ENCODE data around the gene BAIAP2L2.

The BAIAP2L2 gene

GRCh38 chr22:38107692-38108515, 2.6 kb downstream of the BAIAP2L2 start:
- no peak for TF ChIP-seq CTCF (IDR thresholded peaks at IDR 0.05; ENCODE audit: low read depth, low read length)
- H3K4me3 ChIP-seq (ENCODE audit: low read depth, low read length) = no peak overlapping the region
- no peak for DNase-seq (ENCODE audit: low read depth, low spot score)
- in situ Hi-C loops (cut with HindIII; ENCODE audit: low sequenced_read_pairs) = no loop called here

- TF ChIP-seq CTCF (IDR thresholded peaks at IDR 0.05; ENCODE audit: low read depth, low read length) = no peak
- H3K4me3 ChIP-seq (ENCODE audit: low read depth, low read length) = no peak overlapping the region
- in situ Hi-C loops (cut with HindIII; ENCODE audit: low sequenced_read_pairs) = no loop called here
- no peak for DNase-seq (ENCODE audit: low read depth, low spot score)
Observed at GRCh38 chr22:38106814-38107578, 3.5 kb downstream of the BAIAP2L2 start.

- H3K4me3 ChIP-seq (ENCODE audit: low read depth, low read length) = no peak overlapping the region
- DNase-seq (ENCODE audit: low read depth, low spot score) = no peak
- in situ Hi-C loops (cut with HindIII; ENCODE audit: low sequenced_read_pairs) = no loop called here
- peak; percentile 43 for TF ChIP-seq CTCF (IDR thresholded peaks at IDR 0.05; ENCODE audit: low read depth, low read length)
Observed at GRCh38 chr22:38104084-38104483, 6.4 kb downstream of the BAIAP2L2 start.

GRCh38 chr22:38103641-38104040, 6.8 kb downstream of the BAIAP2L2 start:
- no peak overlapping the region for H3K4me3 ChIP-seq (ENCODE audit: low read depth, low read length)
- no peak for TF ChIP-seq CTCF (IDR thresholded peaks at IDR 0.05; ENCODE audit: low read depth, low read length)
- in situ Hi-C loops (cut with HindIII; ENCODE audit: low sequenced_read_pairs) = no loop called here
- no peak for DNase-seq (ENCODE audit: low read depth, low spot score)

- TF ChIP-seq CTCF (IDR thresholded peaks at IDR 0.05; ENCODE audit: low read depth, low read length) = no peak
- in situ Hi-C loops (cut with HindIII; ENCODE audit: low sequenced_read_pairs) = no loop called here
- no peak overlapping the region for H3K4me3 ChIP-seq (ENCODE audit: low read depth, low read length)
- no peak for DNase-seq (ENCODE audit: low read depth, low spot score)
Observed at GRCh38 chr22:38098410-38099249, 11.9 kb downstream of the BAIAP2L2 start.

Measured in astrocyte of the spinal cord (primary cell).